KOPT-K1 (cell line): ENCODE measurements around the gene EMD.

Source experiments
- H3K27ac ChIP-seq: fragments of 200-600 bp; sonication (generic); 2 replicates; pipeline ENCODE4 v1.5.1; 2016; ENCODE audit warnings: antibody characterized with exemption, mild to moderate bottlenecking, low read depth, low read length; ENCODE audit not compliant: poor library complexity, severe bottlenecking
- H3K36me3 ChIP-seq: fragments of 200-600 bp; sonication (generic); 2 replicates; pipeline ENCODE4 v1.5.1; 2017; ENCODE audit warnings: antibody characterized with exemption, mild to moderate bottlenecking, low read length, moderate library complexity; ENCODE audit not compliant: insufficient read depth
- H3K9me3 ChIP-seq: fragments of 200-600 bp; sonication (generic); 2 replicates; pipeline ENCODE4 v1.5.1; 2017; ENCODE audit warnings: antibody characterized with exemption, low read length, mild to moderate bottlenecking; ENCODE audit not compliant: insufficient read depth, poor library complexity, severe bottlenecking

EMD gene

GRCh38 chrX:154403858-154404257, 24.8 kb downstream of the EMD start:
- Histone ChIP-seq H3K9me3 (no peaks in the 10 kb centered on the region), H3K27ac (no peak overlapping the region), H3K36me3 (peaks cover 26% of the 10 kb centered on the region)

- Histone ChIP-seq H3K27ac (no peak overlapping the region), H3K36me3 (peaks cover 18% of the 10 kb centered on the region), H3K9me3 (no peaks in the 10 kb centered on the region)
Observed at GRCh38 chrX:154404625-154405192, 25.6 kb downstream of the EMD start.

GRCh38 chrX:154408659-154409221, 29.6 kb downstream of the EMD start:
- Histone ChIP-seq H3K9me3 (no peaks in the 10 kb centered on the region), H3K36me3 (peaks cover 4% of the 10 kb centered on the region; the same call in 1 of the 2 replicates), H3K27ac (no peak overlapping the region)

- no peaks in the 10 kb centered on the region for H3K9me3 ChIP-seq
- H3K27ac ChIP-seq: no peak within 1 kb of the TSS
- H3K36me3 ChIP-seq: peaks cover 7% of the 10 kb centered on the region; the same call in 1 of the 2 replicates
Observed at GRCh38 chrX:154409222-154409871, 30.3 kb downstream of the EMD start, which contains the start of gene DNASE1L1. Gene DNASE1L1 (minus strand): TSS chrX:154409254. CDS start chrX:154405568, 3,686 bp downstream.

- Histone ChIP-seq H3K27ac (peak overlapping the region; percentile 86), H3K36me3 (peaks cover 7% of the 10 kb centered on the region; the same call in 1 of the 2 replicates), H3K9me3 (no peaks in the 10 kb centered on the region)
Observed at GRCh38 chrX:154411981-154412340, 32.9 kb downstream of the EMD start.

- peaks cover 7% of the 10 kb centered on the region; the same call in 1 of the 2 replicates for H3K36me3 ChIP-seq
- peak overlapping the region; percentile 86 for H3K27ac ChIP-seq
- H3K9me3 ChIP-seq: no peaks in the 10 kb centered on the region
Observed at GRCh38 chrX:154412468-154412867, 33.4 kb downstream of the EMD start.

GRCh38 chrX:154413142-154413541, 34.0 kb downstream of the EMD start:
- no peaks in the 10 kb centered on the region for H3K9me3 ChIP-seq
- peak overlapping the region; percentile 86 for H3K27ac ChIP-seq
- H3K36me3 ChIP-seq: peaks cover 7% of the 10 kb centered on the region; the same call in 1 of the 2 replicates

- Histone ChIP-seq H3K36me3 (peaks cover 18% of the 10 kb centered on the region; the same call in 1 of the 2 replicates), H3K27ac (no peak overlapping the region), H3K9me3 (no peaks in the 10 kb centered on the region)
Observed at GRCh38 chrX:154417157-154417556, 38.1 kb downstream of the EMD start.

GRCh38 chrX:154419189-154419588, 40.1 kb downstream of the EMD start:
- Histone ChIP-seq H3K27ac (no peak overlapping the region), H3K9me3 (no peaks in the 10 kb centered on the region), H3K36me3 (peaks cover 11% of the 10 kb centered on the region; the same call in 1 of the 2 replicates)

- peaks cover 11% of the 10 kb centered on the region; the same call in 1 of the 2 replicates for H3K36me3 ChIP-seq
- H3K9me3 ChIP-seq: no peaks in the 10 kb centered on the region
- no peak overlapping the region for H3K27ac ChIP-seq
Observed at GRCh38 chrX:154419688-154420401, 40.8 kb downstream of the EMD start.

GRCh38 chrX:154420402-154420756, 41.3 kb downstream of the EMD start:
- Histone ChIP-seq H3K36me3 (peaks cover 11% of the 10 kb centered on the region; the same call in 1 of the 2 replicates), H3K9me3 (no peaks in the 10 kb centered on the region), H3K27ac (no peak overlapping the region)

GRCh38 chrX:154426916-154427770, 48.0 kb downstream of the EMD start:
- Histone ChIP-seq H3K9me3 (no peaks in the 10 kb centered on the region), H3K27ac (no peak overlapping the region), H3K36me3 (peaks cover 9% of the 10 kb centered on the region; the same call in 1 of the 2 replicates)

- H3K27ac ChIP-seq: peak within 1 kb of the TSS; percentile 58
- H3K9me3 ChIP-seq: no peaks in the 10 kb centered on the region
- peaks cover 17% of the 10 kb centered on the region; the same call in 1 of the 2 replicates for H3K36me3 ChIP-seq
Observed at GRCh38 chrX:154428176-154429171, 49.4 kb downstream of the EMD start, which contains the start of gene ATP6AP1. Gene ATP6AP1 (plus strand): TSS chrX:154428677. CDS start chrX:154428693, 16 bp downstream.
